ENCODE data around the gene ELF4. TPM values are rescaled to one million over a fixed set of nuclear protein-coding genes. Genes with fewer than 3 reads are reported as not detected.

ELF4 gene
- total and polyA plus RNA-seq, 9 of the 15 experiments (the other 6 are each of a cell fraction or from before 2014, with no cell fraction given) = 5.9 to 55.8 (median 25.2) TPM

DNA sequence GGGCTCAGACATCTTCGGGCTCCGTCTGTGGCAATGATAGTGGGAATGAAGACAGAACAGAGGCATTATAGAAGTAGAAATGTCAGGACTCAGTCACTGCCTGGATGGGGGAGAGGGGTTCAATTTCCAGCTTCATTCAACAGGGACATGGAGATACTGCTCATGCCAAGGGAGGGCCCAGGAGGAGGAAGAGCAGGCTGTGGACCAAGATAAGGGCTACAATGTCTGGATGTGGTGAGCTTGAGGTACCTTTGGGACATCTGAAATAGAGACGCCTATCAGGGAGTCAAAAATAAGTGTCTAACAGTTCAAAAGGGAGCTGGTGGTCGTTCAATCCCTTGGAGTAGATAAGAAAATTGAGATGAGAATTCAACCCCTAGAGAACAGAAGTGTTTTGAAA is 34.5 kb downstream of the ELF4 start:
- Histone ChIP-seq H4K20me1 (replicated peaks; ENCODE audit: control insufficient read depth, insufficient read depth, low read length) (0 out of 2 replicates have a peak, but pooled peaks cover 8% of the 10 kb centered on the region), H3K9me1 (ENCODE audit: control insufficient read depth, insufficient read depth, low read length) (no peaks in the 10 kb centered on the region), H3K79me2 (ENCODE audit: control insufficient read depth, insufficient read depth, low read length) (peaks cover 5% of the 10 kb centered on the region; the same call in 2 of the 3 replicates), H3K36me3 (ENCODE audit: control insufficient read depth, insufficient read depth, low read length) (peaks cover 66% of the 10 kb centered on the region; the same call in 2 of the 3 replicates), H3K27ac (ENCODE audit: extremely low read depth, low read depth, low read length) (no peak overlapping the region), H2AFZ (ENCODE audit: low read depth, low read length) (no peak overlapping the region), H3K9ac (ENCODE audit: insufficient read depth in 1 of 2, low read depth in 2 of 2, low read length in 2 of 2) (no peak overlapping the region), H3K9me3 (replicated peaks; ENCODE audit: control insufficient read depth, insufficient read depth, low read depth, low read length) (no peaks in the 10 kb centered on the region), H3K4me1 (replicated peaks in 1 of 2; ENCODE audit: control insufficient read depth in 2 of 2, insufficient read depth in 2 of 2, low read length in 2 of 2) (peaks cover 15 to 21% of the 10 kb centered on the region in 2 experiments; a peak in 4 of 5 replicates), H3K4me3 (no peak overlapping the region), H3K4me2 (ENCODE audit: insufficient read depth, low read length) (0 out of 2 replicates have a peak overlapping the region, but pooled peaks have one; percentile 5), H3K27me3 (ENCODE audit: control insufficient read depth in 2 of 2, insufficient read depth in 2 of 2, low read length in 2 of 2) (no peaks in the 10 kb centered on the region)
- 14% methylated on average over 2 of the region's 4 CpGs for WGBS (ENCODE audit: insufficient coverage, low coverage, missing lambda C conversion rate)
- DNase-seq (ENCODE audit: extremely low read depth in 1 of 4, low spot score in 3 of 4) = peak in 2 of 4 experiments; percentile 37 to 57
- BruUV-seq (replicated peaks) = no TSS peak
- ChIA-PET POLR2A (interaction anchor here (0.7 to 1.0 kb wide), 2 partner anchors 14 to 166 kb away, joined by 3 read pairs; no protein-coding TSS in a partner anchor), CTCF (ENCODE audit: low intra/inter-chr PET ratio) (no interaction called here)
- intact Hi-C loops (cut with micrococcal nuclease) = no loop called here
- TF ChIP-seq, protein P1, sequence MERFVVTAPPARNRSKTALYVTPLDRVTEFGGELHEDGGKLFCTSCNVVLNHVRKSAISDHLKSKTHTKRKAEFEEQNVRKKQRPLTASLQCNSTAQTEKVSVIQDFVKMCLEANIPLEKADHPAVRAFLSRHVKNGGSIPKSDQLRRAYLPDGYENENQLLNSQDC (CRISPR knock-in tag; IDR thresholded peaks at IDR 0.05) = no peak
- TF ChIP-seq TCF3 (CRISPR knock-in tag; IDR thresholded peaks at IDR 0.05) = peak; percentile 80
- TF ChIP-seq CBFA2T3 (IDR thresholded peaks at IDR 0.05) = peak; percentile 74
- no peak for TF ChIP-seq NR1H2 (CRISPR knock-in tag; IDR thresholded peaks at IDR 0.05)
- TF ChIP-seq NCOR1 (IDR thresholded peaks at IDR 0.05) = peak; percentile 43; the same call in 1 of the 2 replicates
- peak; percentile 49 for TF ChIP-seq CBFA2T2 (conservative IDR thresholded peaks at IDR 0.05)
- TF ChIP-seq HSF4 (CRISPR knock-in tag; IDR thresholded peaks at IDR 0.05; ENCODE audit: borderline replicate concordance) = no peak
- peak; percentile 48 for TF ChIP-seq ARID1B (IDR thresholded peaks at IDR 0.05)
- TF ChIP-seq, protein P2, sequence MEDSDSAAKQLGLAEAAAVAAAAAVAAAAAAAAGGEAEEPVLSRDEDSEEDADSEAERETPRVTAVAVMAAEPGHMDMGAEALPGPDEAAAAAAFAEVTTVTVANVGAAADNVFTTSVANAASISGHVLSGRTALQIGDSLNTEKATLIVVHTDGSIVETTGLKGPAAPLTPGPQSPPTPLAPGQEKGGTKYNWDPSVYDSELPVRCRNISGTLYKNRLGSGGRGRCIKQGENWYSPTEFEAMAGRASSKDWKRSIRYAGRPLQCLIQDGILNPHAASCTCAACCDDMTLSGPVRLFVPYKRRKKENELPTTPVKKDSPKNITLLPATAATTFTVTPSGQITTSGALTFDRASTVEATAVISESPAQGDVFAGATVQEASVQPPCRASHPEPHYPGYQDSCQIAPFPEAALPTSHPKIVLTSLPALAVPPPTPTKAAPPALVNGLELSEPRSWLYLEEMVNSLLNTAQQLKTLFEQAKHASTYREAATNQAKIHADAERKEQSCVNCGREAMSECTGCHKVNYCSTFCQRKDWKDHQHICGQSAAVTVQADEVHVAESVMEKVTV (CRISPR knock-in tag; IDR thresholded peaks at IDR 0.05) = no peak
- no peak for TF ChIP-seq MIER1 (IDR thresholded peaks at IDR 0.05; ENCODE audit: low read depth)
- no peak for TF ChIP-seq ZNF57 (CRISPR knock-in tag; IDR thresholded peaks at IDR 0.05)
- peak; percentile 29; the same call in 1 of the 2 replicates for TF ChIP-seq TAL1 (IDR thresholded peaks at IDR 0.05)
- ATAC-seq = 0 out of 3 replicates have a peak, but pooled peaks have one; percentile 13
- FAIRE-seq = peak; percentile 71
- in situ Hi-C loops (cut with MboI) = loop anchor here (5.0 kb wide), 1 partner anchor 62 kb away; no protein-coding TSS in a partner anchor

All from K562 (cell line).